Body of pancreas (tissue), 4 donors: ENCODE results near the gene WRNIP1. TPM values are rescaled to one million over a fixed set of nuclear protein-coding genes. Genes with fewer than 3 reads are reported as not detected.
A peak's percentile ranks its signal among the peaks of the same experiment; 100 is the strongest.

Experiments
- ATAC-seq: fragments of 150-250 bp; one replicate; pipeline ENCODE4 v1.9.1; 2016
- DNase-seq, 4 donors: peaks; one replicate each; pipeline ENCODE4 v3.0.0-alpha.2; 2019
- H3K27ac ChIP-seq, 4 donors: fragments of 200-600 bp; sonication (generic); 1 replicate in 3 of 4; 2 replicates in 1 of 4; pipeline versions ENCODE4 v1.5.1 to v1.6.1; 2016 to 2019; ENCODE audit warnings: mild to moderate bottlenecking in 1 of 4, mixed read lengths in 1 of 4, moderate library complexity in 1 of 4
- H3K27me3 ChIP-seq, 2 donors: fragments of 200-600 bp; sonication (generic); one replicate each; pipeline ENCODE4 v1.6.0; 2016; ENCODE audit warnings: mild to moderate bottlenecking in 1 of 2
- H3K36me3 ChIP-seq, 2 donors: fragments of 200-600 bp; sonication (generic); replicated peaks in 1 of 2; 2 replicates each; pipeline ENCODE4 v1.5.1; 2016; ENCODE audit warnings: low read depth in 2 of 2; ENCODE audit not compliant: insufficient read depth in 1 of 2
- H3K4me1 ChIP-seq: fragments of 200-600 bp; sonication (generic); one replicate; pipeline ENCODE4 v1.6.0; 2016
- H3K4me3 ChIP-seq, 2 donors: fragments of 200-600 bp; sonication (generic); 1 replicate in 1 of 2; 2 replicates in 1 of 2; pipeline ENCODE4 v1.5.1; 2016 to 2019
- H3K9me3 ChIP-seq, 3 donors: fragments of 200-600 bp; sonication (generic); 1 replicate in 2 of 3; 2 replicates in 1 of 3; pipeline ENCODE4 v1.5.1; 2016
- POLR2A ChIP-seq, 3 donors: fragments of 450-650 bp; IDR thresholded peaks; one replicate each; pipeline ENCODE4 v1.6.1; 2016; ENCODE audit warnings: antibody characterized with exemption in 3 of 3, mild to moderate bottlenecking in 2 of 3
- WGBS, 2 donors: methylation state at CpG; one replicate each; pipeline ENCODE4 v1.1.5; 2017; 5-methylcytosine and 5-hydroxymethylcytosine counted together
- intact Hi-C: fragments of 100-400 bp; cut with DNase I; formaldehyde crosslinking; loops from one replicate; pipeline ENCODE4 v1.15.1; 2023
- total RNA-seq, 2 donors: library from RNA; depleted of rRNA; stranded (reverse); fragments of >200 nt; gene quantifications; one replicate each; pipeline ENCODE4 v1.1.0, GENCODE V29; 2016
- TF ChIP-seq, protein P1 (sequence below), 7 experiments: fragments of 450-650 bp in 4 of 7; fragments of 200-600 bp in 3 of 7; sonication (generic) in 3 of 7; IDR thresholded peaks; one replicate each; pipeline ENCODE4 v1.5.1; 2016 to 2019; ENCODE audit warnings: antibody characterized with exemption in 7 of 7

Gene WRNIP1
- total RNA-seq, 2 donors from 2014 or later: 61.0 to 62.0 TPM

DNA sequence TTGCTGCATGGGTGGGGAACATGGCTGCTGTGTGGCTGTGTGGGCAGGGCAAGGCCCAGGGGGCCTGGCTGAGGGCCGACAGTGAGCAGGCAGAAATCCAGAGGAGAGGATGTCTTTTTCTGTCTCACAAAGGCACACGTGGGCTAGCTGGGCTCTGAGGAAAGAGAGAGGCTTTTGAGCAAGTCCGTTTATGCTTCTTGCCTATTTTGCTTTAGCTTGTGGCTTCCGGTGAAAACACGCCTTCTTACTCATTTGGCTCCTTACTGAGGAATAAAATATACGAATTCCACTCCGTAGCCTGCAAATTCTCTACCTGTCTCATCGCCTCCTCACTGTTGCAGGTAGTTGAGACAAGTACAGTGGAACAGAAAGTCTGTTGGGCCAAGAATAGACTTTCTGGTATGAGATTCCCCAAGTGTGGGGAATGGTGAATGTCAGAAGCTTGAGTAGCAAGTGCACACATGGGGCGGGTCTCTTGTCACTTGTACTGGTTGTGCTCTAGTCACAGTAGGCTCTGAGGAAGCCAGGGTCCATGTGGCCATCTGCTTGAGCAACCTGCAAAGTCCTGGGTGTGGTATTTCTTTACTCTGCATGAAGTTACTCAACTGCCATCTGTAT is 28.4 kb downstream of the WRNIP1 start:
- TF ChIP-seq POLR2A (IDR thresholded peaks at IDR 0.05): no peak
- TF ChIP-seq, protein P1, sequence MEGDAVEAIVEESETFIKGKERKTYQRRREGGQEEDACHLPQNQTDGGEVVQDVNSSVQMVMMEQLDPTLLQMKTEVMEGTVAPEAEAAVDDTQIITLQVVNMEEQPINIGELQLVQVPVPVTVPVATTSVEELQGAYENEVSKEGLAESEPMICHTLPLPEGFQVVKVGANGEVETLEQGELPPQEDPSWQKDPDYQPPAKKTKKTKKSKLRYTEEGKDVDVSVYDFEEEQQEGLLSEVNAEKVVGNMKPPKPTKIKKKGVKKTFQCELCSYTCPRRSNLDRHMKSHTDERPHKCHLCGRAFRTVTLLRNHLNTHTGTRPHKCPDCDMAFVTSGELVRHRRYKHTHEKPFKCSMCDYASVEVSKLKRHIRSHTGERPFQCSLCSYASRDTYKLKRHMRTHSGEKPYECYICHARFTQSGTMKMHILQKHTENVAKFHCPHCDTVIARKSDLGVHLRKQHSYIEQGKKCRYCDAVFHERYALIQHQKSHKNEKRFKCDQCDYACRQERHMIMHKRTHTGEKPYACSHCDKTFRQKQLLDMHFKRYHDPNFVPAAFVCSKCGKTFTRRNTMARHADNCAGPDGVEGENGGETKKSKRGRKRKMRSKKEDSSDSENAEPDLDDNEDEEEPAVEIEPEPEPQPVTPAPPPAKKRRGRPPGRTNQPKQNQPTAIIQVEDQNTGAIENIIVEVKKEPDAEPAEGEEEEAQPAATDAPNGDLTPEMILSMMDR (IDR thresholded peaks at IDR 0.05): no peak
- WGBS, 2 donors: 78 to 82% methylated on average over 9 of the region's 9 CpGs
- H3K27me3 ChIP-seq: no peaks in the 10 kb centered on the region
- intact Hi-C loops: no loop called here
- H3K36me3 ChIP-seq: no peaks in the 10 kb centered on the region
- no peak for ATAC-seq
- H3K9me3 ChIP-seq: no peaks in the 10 kb centered on the region
- peaks cover 53% of the 10 kb centered on the region for H3K4me1 ChIP-seq
- DNase-seq: peak in 1 of 4 donors; percentile 49
- no peak overlapping the region for H3K4me3 ChIP-seq
- peak overlapping the region in 3 of 4 donors; percentile 32 to 80 (median 64) for H3K27ac ChIP-seq

DNA sequence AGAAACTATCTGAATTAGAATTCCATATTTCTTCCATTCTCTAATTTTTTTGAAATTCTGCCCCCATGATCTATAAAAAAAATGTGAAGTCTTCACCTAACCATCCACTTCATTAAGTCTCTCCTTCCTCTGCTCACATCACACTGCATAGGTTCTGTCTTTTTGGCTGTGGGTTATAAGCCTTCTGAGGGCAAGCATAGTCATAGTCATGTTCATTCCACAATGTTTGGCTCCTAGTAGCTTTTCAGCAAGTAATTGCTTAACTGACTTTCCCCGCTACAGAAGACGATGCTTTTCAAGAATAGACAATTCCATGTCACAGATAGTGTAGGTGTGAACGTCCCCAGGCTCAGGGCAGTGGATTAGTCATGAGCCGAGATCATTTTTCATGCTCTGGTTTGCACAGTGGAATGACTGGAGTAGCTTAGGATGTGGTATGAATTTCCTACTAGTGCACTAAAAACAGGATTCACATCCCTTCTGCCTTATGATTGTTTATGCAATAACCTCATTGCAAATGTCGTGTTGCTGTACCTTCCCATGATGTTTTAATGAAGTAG is 29.1 kb downstream of the WRNIP1 start:
- Histone ChIP-seq H3K4me1 (peaks cover 58% of the 10 kb centered on the region), H3K36me3 (no peaks in the 10 kb centered on the region), H3K27ac (peak overlapping the region in 1 of 4 donors; percentile 80), H3K4me3 (no peak overlapping the region), H3K27me3 (no peaks in the 10 kb centered on the region), H3K9me3 (no peaks in the 10 kb centered on the region)
- DNase-seq (no peak), ATAC-seq (no peak)
- intact Hi-C loops: no loop called here
- TF ChIP-seq, protein P1 (IDR thresholded peaks at IDR 0.05): no peak
- TF ChIP-seq POLR2A (IDR thresholded peaks at IDR 0.05): no peak
- 77 to 94% methylated on average over 5 of the region's 5 CpGs for WGBS, 2 donors

DNA sequence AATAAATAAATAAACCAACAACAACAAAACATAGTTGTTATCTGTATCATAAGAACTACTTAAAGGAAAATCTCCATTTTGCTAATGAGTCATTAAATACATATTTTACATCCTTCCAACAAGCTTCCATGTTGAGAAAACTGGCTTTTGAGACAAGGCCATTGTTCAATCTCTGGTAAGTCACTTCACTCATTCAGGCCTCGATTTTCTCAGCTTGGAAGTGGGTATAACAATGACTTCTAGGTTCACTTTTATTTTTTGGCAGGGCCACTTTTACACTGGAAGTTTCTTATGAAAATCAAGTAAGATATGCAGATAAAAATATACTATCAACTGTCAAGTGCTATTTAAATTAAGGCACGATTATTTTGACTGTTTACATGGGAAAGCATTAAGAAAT is 30.0 kb downstream of the WRNIP1 start:
- ATAC-seq (no peak), DNase-seq (no peak)
- 55 to 60% methylated on average over 2 of the region's 2 CpGs for WGBS, 2 donors
- Histone ChIP-seq H3K4me1 (peaks cover 65% of the 10 kb centered on the region), H3K4me3 (no peak overlapping the region), H3K27ac (peak overlapping the region in 3 of 4 donors; percentile 16 to 90 (median 45)), H3K9me3 (no peaks in the 10 kb centered on the region), H3K27me3 (no peaks in the 10 kb centered on the region), H3K36me3 (no peaks in the 10 kb centered on the region)
- TF ChIP-seq, protein P1 (IDR thresholded peaks at IDR 0.05): no peak
- TF ChIP-seq POLR2A (IDR thresholded peaks at IDR 0.05): no peak
- intact Hi-C loops: no loop called here

DNA sequence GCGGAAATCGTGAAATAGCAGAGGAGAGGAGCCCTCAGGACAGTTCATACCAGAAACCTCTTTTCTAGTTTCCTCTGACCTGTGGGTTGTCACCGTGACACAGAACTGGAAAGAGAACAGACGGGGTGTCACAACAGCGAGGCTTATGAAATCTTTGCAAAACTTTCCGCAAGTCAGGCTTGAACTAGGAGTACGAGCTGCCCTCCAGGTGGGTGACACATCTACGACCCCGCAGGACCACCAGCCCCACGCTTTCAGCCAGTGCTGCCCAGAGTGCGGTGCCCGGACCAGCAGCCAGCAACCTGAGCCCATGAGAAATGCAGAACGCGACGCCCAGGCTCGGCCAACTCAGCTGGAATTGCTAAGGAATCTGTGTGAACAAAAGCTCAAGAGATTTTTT is 30.8 kb downstream of the WRNIP1 start:
- Histone ChIP-seq H3K36me3 (no peaks in the 10 kb centered on the region), H3K4me1 (peaks cover 65% of the 10 kb centered on the region), H3K4me3 (no peak overlapping the region), H3K9me3 (no peaks in the 10 kb centered on the region), H3K27ac (peak overlapping the region in 3 of 4 donors; percentile 16 to 90 (median 45)), H3K27me3 (no peaks in the 10 kb centered on the region)
- TF ChIP-seq, protein P1 (IDR thresholded peaks at IDR 0.05): no peak
- TF ChIP-seq POLR2A (IDR thresholded peaks at IDR 0.05): no peak
- intact Hi-C loops: no loop called here
- DNase-seq (no peak), ATAC-seq (no peak)
- WGBS, 2 donors: 78 to 95% methylated on average over 16 of the region's 16 CpGs

DNA sequence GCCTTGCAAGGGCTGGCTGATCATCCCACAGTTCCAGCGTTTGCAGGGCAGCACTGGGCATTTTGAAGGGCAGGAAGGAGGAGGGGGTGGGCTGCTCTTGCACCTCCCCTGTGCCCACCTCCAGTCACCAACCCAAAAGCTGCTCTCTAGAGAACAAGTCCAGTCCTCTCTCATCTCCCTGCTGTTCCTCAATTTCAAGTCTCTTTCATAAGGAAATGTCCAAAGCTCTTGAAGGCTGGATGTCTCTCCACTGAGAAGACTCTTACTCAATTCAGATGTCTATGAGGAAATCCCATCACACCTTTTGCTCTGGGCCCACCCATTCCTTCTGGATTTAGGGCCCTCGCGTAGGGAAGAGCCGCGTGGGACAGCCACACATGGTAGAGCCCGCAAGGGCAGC is 31.7 kb downstream of the WRNIP1 start:
- DNase-seq (no peak), ATAC-seq (no peak)
- TF ChIP-seq, protein P1 (IDR thresholded peaks at IDR 0.05): no peak
- no peak for TF ChIP-seq POLR2A (IDR thresholded peaks at IDR 0.05)
- no peaks in the 10 kb centered on the region for H3K9me3 ChIP-seq
- H3K36me3 ChIP-seq: no peaks in the 10 kb centered on the region
- no peaks in the 10 kb centered on the region for H3K27me3 ChIP-seq
- peaks cover 59% of the 10 kb centered on the region for H3K4me1 ChIP-seq
- 36 to 57% methylated on average over 4 to 6 of the region's 6 CpGs for WGBS, 2 donors
- peak overlapping the region; percentile 65 to 90 (median 85) for H3K27ac ChIP-seq
- no peak overlapping the region for H3K4me3 ChIP-seq
- intact Hi-C loops: no loop called here
